Measurements from ENCODE around the gene THRA.

Gene THRA

DNA sequence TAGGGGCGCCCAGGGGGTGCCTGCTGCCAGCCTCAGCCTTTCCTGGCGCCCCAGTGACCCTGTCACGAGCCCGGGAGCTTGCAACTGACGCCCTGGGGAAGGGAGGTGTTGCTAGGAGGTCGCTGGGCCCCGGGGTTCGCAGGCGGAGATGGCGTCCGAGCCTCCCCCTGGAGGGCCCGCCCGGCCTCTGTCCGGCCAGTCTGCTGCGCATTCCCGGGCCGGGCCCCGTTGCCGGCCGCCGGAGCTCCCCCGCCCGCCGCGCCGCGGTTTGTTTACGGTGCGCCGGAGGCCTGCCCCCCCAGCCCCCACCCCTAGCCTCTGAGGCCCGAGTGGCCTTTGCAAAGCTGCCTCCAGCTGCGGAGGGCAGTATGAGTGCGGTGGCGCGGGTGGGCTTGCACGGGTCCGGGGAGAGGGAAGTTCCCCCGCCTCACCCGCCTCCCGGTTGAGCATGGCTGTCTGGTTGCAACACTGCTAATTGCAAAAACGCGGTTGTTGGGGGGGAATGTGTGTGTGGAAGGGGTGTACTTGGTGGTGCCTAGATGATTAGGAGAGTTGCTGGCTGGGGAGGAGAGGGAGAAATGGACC lies 514 bp downstream of the THRA start:
- in situ Hi-C loops (cut with MboI; ENCODE audit: low sequenced_read_pairs): no loop called here

DNA sequence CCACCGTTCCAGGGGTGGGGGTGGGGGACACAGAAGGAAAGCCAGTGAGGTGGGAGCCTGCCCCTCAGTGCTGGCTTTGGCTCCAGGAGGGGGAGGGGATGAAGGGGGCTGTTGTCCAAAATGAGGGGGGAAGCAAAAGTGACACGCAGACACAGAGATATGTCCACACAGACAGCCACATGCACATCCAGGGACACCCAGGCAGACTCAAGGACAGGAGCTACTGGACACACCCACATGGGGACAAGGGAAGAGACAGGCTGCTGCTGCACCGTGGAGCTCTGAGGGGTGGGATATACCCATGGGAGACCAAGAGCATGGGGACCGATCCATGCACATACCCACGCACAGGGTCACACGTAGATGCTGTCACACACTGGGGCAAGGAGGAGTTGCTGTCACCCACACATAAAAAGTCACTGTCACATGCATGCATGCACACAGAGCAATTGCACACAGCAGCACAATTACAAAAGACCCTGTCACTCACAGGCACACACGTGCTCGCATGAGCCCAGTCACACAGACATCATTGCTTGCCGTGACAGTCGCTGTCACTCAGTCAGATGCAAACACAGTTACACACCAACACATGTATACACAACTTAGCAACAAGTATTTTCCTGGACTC lies 1.3 kb downstream of the THRA start:
- in situ Hi-C loops (cut with MboI; ENCODE audit: low sequenced_read_pairs): no loop called here

DNA sequence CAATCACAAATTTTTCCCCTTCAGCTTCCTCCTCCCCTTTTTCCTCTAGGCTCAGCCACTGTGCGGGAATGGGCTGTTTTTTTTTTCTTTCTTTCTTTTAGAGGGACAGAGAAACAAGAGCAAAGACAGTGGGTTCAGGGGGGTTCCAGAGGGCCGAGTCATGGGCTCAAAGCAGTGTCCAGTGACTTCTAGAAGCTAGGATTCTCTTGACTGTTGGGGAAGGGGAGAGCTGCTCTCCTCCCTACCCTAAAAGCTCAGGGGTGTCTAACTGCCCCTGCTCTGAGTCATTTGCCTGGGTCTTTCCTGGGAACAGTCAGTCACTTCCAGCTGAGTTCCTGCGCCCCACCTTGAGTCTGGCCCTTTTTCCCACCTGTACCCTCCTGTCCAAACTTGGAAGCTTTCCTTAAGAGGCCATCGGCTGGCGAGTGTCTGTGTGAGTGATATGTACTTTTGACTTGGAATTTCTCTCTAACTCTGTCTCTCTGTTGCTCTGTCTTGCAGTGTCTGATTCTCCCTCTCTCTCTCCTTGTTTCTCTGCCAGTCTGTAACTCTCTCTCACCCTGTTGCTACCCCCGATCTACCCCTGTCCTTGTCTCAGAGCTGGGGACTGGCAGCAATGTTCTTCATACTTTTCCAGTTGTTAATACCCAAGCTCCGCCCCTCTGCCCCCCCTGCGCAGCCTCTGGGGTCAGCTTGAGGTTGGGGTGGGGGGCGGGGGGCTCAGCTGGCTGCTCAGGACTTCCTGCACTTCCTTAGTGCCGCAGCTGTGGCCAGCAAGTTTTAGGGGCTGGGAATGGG lies 2.4 kb downstream of the THRA start:
- in situ Hi-C loops (cut with MboI; ENCODE audit: low sequenced_read_pairs): no loop called here

DNA sequence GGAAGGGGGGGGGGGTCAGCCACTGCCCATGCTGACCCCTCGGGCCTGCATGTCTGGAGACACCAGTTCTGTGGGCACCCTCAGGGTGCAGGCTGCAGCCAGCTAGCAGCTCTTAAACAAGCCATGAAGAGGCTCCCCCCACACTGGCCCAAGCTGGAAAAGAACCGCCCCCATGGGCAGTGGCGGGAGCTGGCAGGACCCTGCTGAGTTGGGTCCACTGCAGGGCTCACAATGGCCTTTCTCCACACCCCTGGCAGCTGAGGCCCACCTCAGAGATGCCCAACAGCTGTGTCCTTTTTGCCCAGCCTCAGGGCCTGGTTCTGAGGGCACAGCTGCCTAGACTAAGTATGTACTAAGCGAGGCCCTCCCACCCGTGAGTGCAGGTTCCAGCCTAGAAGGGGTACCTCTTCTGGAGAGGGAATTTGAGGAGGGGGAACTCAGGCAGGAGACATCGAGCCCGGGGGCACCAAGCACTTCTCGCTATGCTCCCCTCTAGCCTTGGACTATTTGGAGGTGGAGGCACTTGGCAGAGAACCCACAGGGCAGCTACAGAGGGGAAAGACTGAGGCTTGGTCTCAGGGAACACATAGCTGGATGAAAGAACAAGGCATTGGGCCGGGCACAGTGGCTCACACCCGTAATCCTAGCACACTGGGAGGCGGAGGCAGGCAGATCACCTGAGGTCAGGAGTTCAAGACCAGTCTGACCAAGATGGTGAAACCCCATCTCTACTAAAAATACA lies 3.2 kb downstream of the THRA start:
- in situ Hi-C loops (cut with MboI; ENCODE audit: low sequenced_read_pairs): no loop called here

DNA sequence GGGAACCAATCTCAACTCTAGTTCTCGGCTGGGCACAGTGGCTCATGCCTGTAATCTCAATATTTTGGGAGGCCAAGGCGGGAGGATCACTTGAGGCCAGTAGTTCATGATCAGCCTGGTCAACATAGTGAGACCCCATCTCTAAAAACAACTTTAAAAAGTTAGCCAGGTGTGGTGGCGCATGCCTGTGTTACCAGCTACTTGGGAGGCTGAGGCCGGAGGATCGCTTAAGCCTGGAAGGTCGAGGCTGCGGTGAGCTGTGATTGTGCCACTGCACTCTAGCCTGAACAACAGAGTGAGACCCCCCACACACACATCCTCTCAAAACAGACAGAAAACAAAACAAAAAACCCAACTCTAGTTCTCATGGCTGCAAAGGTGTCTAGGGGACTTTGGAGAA lies 4.9 kb downstream of the THRA start:
- in situ Hi-C loops (cut with MboI; ENCODE audit: low sequenced_read_pairs): no loop called here

DNA sequence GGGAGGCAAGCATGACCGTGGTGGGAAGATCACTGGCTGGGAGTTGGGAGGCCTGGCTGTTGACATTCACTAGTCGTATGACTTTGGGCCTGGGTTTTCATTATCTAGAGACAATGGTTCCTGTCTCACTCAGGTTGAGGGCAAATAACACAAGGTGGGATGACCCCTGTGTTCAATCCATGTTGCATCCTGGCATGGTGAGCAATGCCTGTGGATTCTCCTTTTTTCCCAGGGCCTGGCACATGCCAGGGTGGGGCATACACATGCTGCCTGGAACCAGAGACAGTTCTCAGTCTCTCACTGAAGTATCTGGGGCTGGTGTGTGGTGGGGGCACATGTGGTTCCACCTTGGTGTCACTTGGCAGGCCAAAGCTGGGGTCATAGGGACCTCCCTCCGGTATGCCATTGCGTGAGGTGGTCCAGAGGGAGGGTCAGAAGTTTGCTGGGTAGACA lies 5.4 kb downstream of the THRA start:
- in situ Hi-C loops (cut with MboI; ENCODE audit: low sequenced_read_pairs): no loop called here

DNA sequence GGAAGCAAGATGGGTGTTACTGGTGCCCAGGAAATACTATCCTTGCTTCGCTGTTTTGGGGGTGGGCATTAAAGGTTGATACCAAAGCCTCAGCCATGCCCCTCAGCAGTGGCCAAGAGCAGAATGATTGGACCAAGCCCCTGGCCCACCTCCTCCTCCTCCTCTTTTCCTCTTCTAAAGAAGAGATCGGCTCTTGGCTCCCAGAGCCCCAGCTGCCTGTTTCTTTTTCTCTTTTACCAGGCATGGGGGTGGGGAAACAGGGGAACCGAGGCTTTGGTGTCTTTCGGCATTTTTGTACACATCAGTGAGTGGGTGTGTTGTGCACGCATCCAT lies 5.8 kb downstream of the THRA start:
- in situ Hi-C loops (cut with MboI; ENCODE audit: low sequenced_read_pairs): no loop called here

DNA sequence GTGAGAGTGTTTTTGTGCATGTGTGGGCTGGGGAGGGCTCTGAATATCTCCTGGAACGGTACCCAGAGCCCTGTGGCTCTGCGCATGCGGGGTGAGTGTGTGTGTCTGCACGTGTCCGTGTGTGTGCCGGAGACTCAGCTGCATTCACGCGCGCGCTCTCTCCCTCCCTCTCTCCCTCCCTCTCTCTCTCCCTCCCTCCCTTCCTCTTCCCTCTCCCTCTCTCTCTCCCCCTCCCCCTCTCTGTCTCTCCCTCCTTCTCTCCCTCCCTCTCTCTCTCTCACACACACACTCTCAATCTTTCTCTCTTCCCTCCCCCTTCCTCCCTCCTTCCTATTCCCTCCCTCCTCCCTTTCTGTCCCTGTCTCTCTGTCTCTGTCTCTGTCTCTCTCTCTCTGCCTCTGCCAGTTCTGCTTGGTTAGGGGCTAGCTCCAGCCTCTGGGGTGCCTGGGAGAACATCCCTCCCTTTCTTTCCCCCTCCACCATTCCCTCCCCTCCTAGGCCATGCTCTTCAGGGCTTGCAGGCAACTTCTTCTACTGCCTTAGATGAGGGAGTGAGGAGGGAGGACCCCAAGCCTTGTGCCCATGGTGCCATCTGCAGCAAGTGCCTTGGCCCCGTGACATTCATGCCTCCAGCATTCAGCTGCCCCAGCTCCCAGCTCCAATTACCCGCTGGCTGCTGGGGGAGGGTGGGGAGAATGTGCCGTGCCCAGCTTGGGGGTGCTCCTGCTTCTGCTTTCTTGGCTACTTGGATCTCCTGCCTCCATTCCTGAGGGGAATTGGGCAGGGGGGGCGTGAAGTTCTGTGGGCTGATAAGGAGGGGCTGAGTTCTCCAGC lies 6.4 kb downstream of the THRA start:
- in situ Hi-C loops (cut with MboI; ENCODE audit: low sequenced_read_pairs): no loop called here

DNA sequence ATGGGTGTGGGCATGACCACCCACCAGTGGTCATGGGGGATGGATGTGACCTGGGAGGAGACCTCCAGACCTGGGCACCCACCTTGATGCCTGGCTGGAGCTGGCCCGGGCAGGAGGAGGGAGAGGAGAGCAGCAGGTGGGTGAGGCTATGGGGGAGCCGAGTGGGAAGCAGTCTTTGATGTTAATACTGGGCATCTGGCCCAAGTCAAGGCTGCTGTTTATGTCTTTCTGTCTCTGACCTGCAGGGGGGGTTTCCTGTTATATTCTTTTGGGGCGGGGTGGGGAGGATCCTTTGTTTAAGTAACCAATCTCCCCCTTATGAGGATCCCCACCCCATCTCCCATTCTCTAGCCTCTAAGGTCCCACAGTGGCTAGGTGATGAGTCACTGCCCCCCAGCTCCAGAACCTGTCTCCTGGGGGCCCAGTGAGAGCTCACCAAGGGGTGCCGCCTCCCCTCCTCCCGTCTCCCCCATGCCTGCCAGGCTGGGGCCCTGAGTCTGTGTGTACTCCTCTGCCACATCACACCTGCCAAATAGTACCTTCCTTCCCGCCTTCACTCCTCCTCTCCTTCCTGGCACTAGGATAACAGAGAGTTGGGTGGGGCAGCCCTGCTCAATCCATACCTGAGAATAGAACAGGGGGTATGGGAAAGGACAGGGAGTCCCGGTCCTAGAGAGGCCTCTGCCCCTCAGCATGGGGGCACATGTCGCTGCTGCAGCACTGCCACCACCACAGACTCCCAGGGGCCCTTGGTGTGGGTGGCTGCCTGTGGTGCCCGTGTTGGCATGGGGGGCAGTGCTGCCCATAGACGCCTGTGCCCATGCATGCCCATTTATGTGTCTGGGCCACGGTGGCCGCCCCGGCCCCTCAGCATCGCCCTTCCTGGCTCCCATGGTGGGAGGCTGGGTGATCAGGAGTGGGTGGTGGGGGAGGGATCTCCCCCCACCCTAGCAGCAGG lies 7.3 kb downstream of the THRA start:
- in situ Hi-C loops (cut with MboI; ENCODE audit: low sequenced_read_pairs): no loop called here

DNA sequence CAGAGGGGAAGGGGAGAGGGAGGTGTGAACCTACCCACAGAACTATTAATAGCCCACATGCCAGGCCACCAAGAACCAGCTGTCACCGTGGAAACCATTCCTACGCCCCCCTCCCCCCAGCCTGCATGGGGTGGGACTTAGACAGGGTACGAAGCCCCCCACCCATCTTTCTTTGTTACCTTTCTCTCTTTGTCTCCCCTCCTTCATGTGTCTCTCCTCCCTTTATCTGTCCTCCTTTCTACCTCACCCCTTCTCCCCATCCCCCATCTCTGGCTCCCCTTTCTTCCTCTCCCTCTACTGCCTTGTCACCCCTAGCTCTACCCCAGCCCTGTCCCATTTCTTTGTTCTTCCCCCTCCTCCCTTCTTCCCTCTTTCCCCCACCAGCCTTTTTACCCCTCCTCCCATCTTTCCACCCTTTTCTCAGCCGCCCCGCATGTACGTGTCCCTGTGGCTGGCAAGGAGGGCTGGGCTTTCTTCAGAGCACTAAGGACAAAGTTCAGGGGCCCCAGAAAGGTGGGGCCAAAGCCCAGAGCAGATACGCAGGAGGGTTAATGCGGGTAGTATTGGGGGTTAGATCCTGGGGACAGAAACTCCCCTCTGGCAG lies 8.0 kb downstream of the THRA start:
- in situ Hi-C loops (cut with MboI; ENCODE audit: low sequenced_read_pairs): no loop called here

DNA sequence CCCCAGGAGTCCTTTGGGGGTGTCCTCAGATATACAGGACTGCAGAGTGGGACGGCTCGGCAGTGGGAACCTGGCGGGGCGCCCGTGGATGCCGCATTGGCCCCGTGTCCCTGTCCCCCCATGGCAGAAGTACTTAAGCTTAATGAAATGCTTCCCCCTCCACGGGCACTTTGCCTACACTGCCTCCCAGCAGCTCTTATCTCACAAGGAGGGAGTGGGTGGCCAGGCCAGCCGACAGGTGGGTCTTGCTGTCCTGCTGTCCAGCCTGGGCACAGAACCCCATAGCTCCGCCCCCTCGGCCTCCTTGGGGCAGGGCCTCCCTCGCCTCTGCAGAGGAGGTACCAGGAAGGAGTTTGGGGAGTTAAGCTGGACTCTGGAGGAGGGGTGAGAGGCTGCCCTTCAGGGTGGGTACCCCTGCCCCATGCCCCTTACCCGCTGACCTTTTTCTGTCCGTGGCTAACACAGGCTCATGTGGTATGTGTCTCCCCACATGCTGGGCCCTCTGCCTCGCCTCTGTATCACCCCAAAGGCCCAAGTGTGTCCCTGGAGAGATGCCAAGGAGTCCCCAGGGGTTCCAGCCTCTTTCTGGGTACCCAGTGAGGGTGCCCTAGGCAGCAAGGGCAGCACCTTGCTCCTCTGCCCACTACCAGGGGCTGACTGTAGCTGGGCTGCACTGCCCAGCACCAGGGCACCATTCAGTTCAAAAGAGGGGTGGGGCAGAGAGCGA lies 8.7 kb downstream of the THRA start:
- in situ Hi-C loops (cut with MboI; ENCODE audit: low sequenced_read_pairs): no loop called here

DNA sequence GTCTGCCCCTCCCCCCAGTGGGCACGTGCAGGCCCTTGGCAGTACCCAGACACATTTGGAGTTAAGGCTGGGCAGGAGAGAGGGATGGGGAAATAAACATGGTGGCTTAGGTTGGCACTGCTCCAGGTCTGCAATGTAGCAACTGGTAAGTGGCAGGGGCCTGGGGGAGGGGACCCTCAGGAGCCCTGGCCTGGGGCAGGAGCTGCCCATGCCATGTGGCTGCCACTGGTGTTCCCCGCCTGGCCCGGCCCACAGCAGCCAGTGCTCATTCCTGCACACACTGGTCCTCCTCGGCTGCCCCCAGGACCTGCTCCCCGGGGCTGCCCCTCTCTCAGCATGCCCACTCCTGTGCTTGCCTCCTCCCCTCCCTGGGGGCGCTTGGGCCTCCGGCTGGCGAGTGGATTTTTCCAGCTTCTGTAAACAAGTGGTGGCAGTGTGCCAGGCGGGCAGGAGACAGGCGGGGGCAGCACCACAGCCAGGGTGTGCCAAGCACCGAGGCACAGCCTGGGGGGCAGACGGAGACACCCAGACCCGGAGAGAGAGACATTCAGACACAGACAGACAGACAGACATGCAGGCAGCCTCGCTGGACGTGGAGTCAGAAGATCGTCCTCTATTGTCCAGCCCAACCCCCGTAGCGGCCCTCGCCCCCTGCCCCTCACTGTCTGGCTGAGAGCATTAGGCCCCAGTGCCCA lies 9.4 kb downstream of the THRA start:
- in situ Hi-C loops (cut with MboI; ENCODE audit: low sequenced_read_pairs): no loop called here

DNA sequence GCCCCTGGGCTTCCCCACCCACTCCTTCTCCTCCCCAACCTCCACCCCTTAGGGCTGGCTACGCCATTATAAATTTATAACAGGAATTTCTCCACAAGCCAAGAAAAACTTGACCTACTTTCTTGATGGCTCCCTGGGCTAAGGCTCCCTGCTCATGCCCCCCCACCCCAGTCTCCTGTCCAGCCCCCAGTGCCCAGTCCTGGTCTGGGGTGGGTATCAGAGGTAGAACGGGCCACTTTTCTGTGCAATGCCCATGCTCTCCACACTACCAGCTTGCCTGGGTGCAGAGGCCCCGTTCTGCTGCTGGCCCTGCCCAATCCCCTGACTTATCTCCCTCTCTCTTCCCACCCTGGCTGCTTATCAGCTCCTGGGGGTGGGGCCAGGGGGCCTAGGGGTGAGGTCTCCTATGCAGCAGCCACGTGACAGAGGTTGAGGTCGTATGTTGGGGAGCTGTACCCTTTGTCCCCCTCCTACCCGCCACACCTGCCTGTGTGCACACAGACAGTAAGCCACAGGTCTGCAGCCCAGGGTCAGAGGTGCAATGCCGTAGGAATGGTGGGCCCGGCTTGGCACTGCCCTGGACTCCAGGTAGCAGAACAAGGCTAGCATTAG lies 10.1 kb downstream of the THRA start:
- in situ Hi-C loops (cut with MboI; ENCODE audit: low sequenced_read_pairs): no loop called here

DNA sequence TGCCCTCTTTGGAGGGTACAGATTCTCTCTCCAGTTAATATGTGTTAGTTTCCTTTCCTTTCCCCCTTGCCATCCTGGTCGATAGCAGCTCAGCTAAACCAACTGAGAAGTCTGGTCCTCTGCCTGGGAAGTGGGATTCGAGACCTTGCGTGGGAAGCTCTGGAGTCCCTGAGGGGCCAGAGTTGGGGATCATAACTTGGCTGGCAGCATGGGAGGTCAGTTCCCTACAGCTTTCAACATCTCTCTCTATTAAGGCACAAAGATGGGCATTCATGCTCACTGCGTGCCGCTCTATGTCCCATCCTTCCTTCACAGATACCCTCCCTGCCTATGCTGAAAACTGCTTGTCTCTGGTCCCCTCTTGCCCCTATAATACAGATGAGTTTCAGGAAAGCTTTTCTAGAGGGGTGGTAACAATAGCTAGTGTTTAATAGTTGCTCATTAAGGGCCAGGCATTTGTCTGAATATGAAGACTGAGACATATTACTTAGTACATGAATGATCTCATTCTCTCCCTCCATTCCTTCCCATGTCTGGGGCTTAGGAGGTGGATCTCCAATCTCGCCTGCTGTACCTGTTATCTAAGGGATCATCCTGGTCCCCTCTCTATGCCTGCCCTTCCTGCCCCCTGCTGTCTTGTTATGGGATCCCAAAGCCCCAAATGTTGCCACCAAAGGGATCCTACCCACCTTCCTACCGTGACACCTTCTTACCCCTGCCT lies 10.8 kb downstream of the THRA start:
- in situ Hi-C loops (cut with MboI; ENCODE audit: low sequenced_read_pairs): no loop called here

DNA sequence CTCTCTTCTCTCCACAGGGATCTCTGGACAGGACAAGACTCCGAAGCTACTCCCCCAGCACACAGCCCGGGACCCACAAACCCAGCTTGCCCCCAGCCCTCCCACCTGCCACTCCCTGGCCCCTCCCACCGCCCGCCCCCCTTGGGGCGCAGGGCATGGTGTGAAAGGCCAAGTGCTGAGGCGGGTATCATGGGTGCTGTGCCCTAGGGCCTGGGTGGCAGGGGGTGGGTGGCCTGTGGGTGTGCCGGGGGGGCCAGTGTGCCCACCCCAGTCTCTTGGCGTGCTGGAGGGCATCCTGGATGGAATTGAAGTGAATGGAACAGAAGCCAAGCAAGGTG lies 11.4 kb downstream of the THRA start:
- in situ Hi-C loops (cut with MboI; ENCODE audit: low sequenced_read_pairs): no loop called here

DNA sequence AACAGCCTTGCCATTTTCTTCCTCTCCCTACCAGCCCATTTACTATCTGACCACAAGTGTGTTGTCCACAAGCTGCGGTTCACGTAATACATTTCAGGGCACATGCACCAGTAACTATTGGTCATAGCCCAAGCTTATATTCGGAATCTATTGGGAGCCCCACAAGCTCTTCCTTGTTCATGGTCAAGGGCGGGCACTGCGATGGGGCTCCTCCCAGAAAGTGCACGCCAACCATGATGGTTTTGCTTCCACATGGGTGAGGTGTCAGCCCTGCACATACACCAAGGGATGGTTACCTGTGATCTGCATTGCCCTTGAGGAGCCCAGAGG lies 12.1 kb downstream of the THRA start:
- in situ Hi-C loops (cut with MboI; ENCODE audit: low sequenced_read_pairs): no loop called here

DNA sequence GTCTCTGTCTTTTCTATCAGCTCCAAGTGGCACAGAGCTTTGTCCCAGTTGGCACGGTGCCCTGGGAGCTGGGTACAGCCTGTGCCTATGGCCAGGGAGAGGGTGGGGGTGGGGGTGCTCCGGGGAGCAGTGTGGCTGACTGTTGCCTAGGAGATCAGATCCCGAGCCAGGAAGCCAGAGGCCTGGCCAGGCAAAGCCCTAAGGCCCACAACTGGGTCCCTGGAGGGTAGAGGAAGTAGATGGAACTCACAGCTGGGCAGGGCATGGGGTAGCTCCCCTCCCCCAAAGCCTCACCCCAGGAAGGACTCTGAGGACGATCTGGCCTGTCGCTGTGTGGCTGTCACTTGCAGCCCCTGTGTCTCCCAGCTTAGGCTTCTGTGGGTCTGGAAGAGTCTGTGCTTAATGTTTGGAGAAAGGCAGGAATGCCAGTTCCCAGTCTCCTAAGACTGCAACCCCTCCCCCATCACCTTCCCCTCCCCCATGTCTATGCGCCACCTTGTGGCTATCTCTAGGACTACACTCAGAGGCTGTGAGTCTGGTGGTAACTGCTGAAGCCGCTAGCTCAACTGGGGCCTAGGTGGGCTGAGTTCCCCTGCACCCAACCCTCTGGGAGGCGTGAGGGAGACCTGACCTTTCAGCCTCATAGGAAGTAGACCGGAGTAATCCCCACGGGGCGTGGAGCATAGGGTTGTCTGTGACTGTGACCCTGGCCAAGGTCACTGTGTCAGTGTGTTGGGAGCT lies 12.6 kb downstream of the THRA start:
- in situ Hi-C loops (cut with MboI; ENCODE audit: low sequenced_read_pairs): no loop called here

All from HL-60/S4 treated with phorbol 12-myristate 13-acetate at 8.2 ng/mL for 4 days and 3 days (cell line).